ENCODE results near the gene NACC2.

DNA sequence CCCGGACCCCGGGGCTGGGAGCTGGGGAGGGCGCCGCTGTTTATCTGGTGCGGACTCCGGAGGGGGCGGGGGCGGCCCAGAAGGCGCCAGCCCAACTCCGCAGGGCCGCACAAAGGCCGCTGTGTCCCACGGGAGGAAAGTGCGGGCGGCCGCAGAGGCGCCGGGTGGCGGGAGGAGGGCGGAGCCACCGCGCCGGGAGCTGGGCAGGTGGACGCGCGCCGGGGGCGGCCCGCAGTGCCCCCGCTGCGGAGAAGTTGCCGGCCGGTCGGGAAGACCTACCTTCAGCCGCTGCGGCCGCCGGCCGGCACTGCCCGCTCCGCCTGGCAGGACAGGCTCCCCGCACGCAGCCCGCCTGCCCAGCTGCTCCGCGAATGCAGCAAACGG, 43.6 kb downstream of the NACC2 start:
- no peak for TF ChIP-seq POLR2A (IDR thresholded peaks at IDR 0.05; ENCODE audit: low read length)
- no peak for TF ChIP-seq GATA1 (IDR thresholded peaks at IDR 0.05; ENCODE audit: low read depth, low read length)

All from erythroblast (primary cell).